Neural cell (in vitro differentiated cells): ENCODE data around the gene HAGHL. TPM values are rescaled to one million over a fixed set of nuclear protein-coding genes. Genes with fewer than 3 reads are reported as not detected.

ENCODE experiments used
- H2AFZ ChIP-seq: fragments of 200-600, 300-800 bp; sonication (generic), shearing (Covaris generic); 2 replicates; pipeline ENCODE4 v1.6.0; 2014; ENCODE audit warnings: low read depth, mild to moderate bottlenecking, antibody characterized with exemption, low read length, moderate library complexity
- H3F3A ChIP-seq: fragments of 200-600 bp; shearing (Covaris generic); 2 replicates; pipeline ENCODE4 v1.6.1; 2016; ENCODE audit warnings: mild to moderate bottlenecking, moderate library complexity, mixed read lengths, antibody characterized with exemption, low read length; ENCODE audit not compliant: insufficient read depth, poor library complexity, severe bottlenecking
- H3K27ac ChIP-seq: fragments of 200-600, 300-800 bp; sonication (generic), shearing (Covaris generic); 2 replicates; pipeline ENCODE4 v1.5.1; 2014; ENCODE audit warnings: mild to moderate bottlenecking, low read length, moderate library complexity
- H3K27me3 ChIP-seq: fragments of 300-800, 200-600 bp; sonication (generic), shearing (Covaris generic); 2 replicates; pipeline ENCODE4 v1.6.0; 2014; ENCODE audit warnings: mild to moderate bottlenecking, low read depth, low read length, moderate library complexity; ENCODE audit not compliant: insufficient read depth
- H3K36me3 ChIP-seq: fragments of 300-800, 200-600 bp; sonication (generic), shearing (Covaris generic); 2 replicates; pipeline ENCODE4 v1.5.1; 2014; ENCODE audit warnings: mild to moderate bottlenecking, antibody characterized with exemption, low read length, moderate library complexity; ENCODE audit not compliant: insufficient read depth
- H3K4me2 ChIP-seq: fragments of 300-800, 200-600 bp; sonication (generic), shearing (Covaris generic); 2 replicates; pipeline ENCODE4 v1.6.0; 2014; ENCODE audit warnings: mild to moderate bottlenecking, low read length
- H3K4me3 ChIP-seq: fragments of 300-800, 200-600 bp; sonication (generic), shearing (Covaris generic); 2 replicates; pipeline ENCODE4 v1.5.1; 2014; ENCODE audit warnings: mild to moderate bottlenecking, low read length, moderate library complexity
- H3K79me2 ChIP-seq: fragments of 200-600 bp; shearing (Covaris generic); replicated peaks from 2 replicates; pipeline ENCODE4 v1.6.0; 2014; ENCODE audit warnings: mild to moderate bottlenecking, low read length, moderate library complexity; ENCODE audit not compliant: insufficient read depth
- H3K9ac ChIP-seq: fragments of 300-800, 200-600 bp; sonication (generic), shearing (Covaris generic); 2 replicates; pipeline ENCODE4 v1.6.1; 2016; ENCODE audit warnings: mild to moderate bottlenecking, low read length, mixed read lengths
- H3K9me2 ChIP-seq: fragments of 200-600 bp; shearing (Covaris generic); 2 replicates; pipeline ENCODE4 v1.6.1; 2016; ENCODE audit warnings: mild to moderate bottlenecking, low read length, mixed read lengths; ENCODE audit not compliant: insufficient read depth
- H3K9me3 ChIP-seq: fragments of 200-600, 300-800 bp; sonication (generic), shearing (Covaris generic); 2 replicates; pipeline ENCODE4 v1.6.1; 2016; ENCODE audit warnings: mild to moderate bottlenecking, mixed run types, low read length, moderate library complexity, mixed read lengths
- H4K20me1 ChIP-seq: fragments of 200-600 bp; shearing (Covaris generic); 2 replicates; pipeline ENCODE4 v1.6.1; 2016; ENCODE audit warnings: mild to moderate bottlenecking, mixed run types; ENCODE audit not compliant: insufficient read depth
- EP300 ChIP-seq: fragments of 450-650 bp; conservative IDR thresholded peaks from 2 replicates; pipeline ENCODE4 v1.6.1; 2014; ENCODE audit warnings: antibody characterized with exemption, mild to moderate bottlenecking, moderate library complexity; ENCODE audit not compliant: poor library complexity, severe bottlenecking
- EZH2 ChIP-seq: fragments of 200-600, 300-800 bp; shearing (Covaris generic), sonication (generic); IDR thresholded peaks from 2 replicates; pipeline ENCODE4 v1.6.1; 2014; ENCODE audit warnings: antibody characterized with exemption, low read length, borderline replicate concordance, mild to moderate bottlenecking; ENCODE audit not compliant: insufficient read depth, poor library complexity, severe bottlenecking
- MXI1 ChIP-seq: fragments of 450-650 bp; conservative IDR thresholded peaks from 2 replicates; pipeline ENCODE4 v1.6.1; 2014; ENCODE audit warnings: antibody characterized with exemption, mild to moderate bottlenecking; ENCODE audit not compliant: poor library complexity, severe bottlenecking
- POLR2AphosphoS5 ChIP-seq: IDR thresholded peaks from 2 replicates; pipeline ENCODE4 v1.6.1; 2012
- RAD21 ChIP-seq: fragments of 450-650 bp; conservative IDR thresholded peaks from 2 replicates; pipeline ENCODE4 v1.6.1; 2014; ENCODE audit warnings: antibody characterized with exemption, mild to moderate bottlenecking, moderate library complexity
- SMC3 ChIP-seq: fragments of 450-650 bp; conservative IDR thresholded peaks from 2 replicates; pipeline ENCODE4 v1.6.1; 2014; ENCODE audit warnings: antibody characterized with exemption, mild to moderate bottlenecking, moderate library complexity; ENCODE audit not compliant: poor library complexity
- TAF1 ChIP-seq: IDR thresholded peaks from 2 replicates; pipeline ENCODE4 v1.6.1; 2012; ENCODE audit warnings: low read depth
- polyA plus RNA-seq: library from polyadenylated mRNA; depleted of rRNA; stranded (reverse); fragments of >200 nt; gene quantifications from 2 replicates; pipeline ENCODE4 v1.2.3, GENCODE V29; 2014
- TF ChIP-seq, protein P1 (sequence below): IDR thresholded peaks from 2 replicates; pipeline ENCODE4 v1.6.1; 2012; ENCODE audit warnings: borderline replicate concordance
- TF ChIP-seq, protein P2 (sequence below): fragments of 450-650 bp; IDR thresholded peaks from 2 replicates; pipeline ENCODE4 v1.5.1; 2014; ENCODE audit warnings: antibody characterized with exemption, mild to moderate bottlenecking, moderate library complexity; ENCODE audit not compliant: poor library complexity, severe bottlenecking

The HAGHL gene
- polyA plus RNA-seq, 1 donor from 2014 or later = 28.3 TPM

DNA sequence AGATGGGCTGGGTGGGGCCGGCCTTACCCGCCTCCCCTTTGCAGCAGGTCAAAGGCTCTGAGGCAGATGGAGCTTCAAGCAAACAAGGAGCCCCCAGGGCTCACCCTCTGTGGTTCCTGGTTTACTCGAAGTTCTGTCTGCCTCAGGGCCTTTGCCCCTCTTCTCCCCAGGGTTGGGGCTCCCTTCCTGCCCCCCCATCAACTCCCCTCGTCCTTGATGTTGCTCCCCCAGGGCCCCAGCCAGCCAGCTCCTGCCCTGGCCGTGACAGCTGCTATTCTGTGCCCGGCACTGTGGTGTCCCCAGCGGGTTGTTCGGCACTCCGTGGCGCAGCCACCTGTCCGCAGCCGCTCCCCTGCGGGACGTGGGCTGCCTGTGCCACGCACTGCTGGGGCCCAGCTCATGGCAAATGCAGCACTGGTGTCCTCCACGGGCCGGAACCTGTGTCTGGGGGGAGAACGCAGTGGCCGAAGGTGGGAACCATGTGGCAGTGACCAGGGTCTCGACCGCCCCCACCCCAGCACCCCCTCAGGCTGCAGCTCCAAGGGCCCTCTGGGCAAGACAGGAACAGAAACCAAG lies 16.3 kb upstream of the HAGHL start:
- no peaks in the 10 kb centered on the region for H3K27me3 ChIP-seq
- TF ChIP-seq RAD21 (no peak), TAF1 (no peak), MXI1 (no peak), POLR2AphosphoS5 (no peak), SMC3 (no peak), EP300 (no peak), EZH2 (no peak)
- TF ChIP-seq, protein P1, sequence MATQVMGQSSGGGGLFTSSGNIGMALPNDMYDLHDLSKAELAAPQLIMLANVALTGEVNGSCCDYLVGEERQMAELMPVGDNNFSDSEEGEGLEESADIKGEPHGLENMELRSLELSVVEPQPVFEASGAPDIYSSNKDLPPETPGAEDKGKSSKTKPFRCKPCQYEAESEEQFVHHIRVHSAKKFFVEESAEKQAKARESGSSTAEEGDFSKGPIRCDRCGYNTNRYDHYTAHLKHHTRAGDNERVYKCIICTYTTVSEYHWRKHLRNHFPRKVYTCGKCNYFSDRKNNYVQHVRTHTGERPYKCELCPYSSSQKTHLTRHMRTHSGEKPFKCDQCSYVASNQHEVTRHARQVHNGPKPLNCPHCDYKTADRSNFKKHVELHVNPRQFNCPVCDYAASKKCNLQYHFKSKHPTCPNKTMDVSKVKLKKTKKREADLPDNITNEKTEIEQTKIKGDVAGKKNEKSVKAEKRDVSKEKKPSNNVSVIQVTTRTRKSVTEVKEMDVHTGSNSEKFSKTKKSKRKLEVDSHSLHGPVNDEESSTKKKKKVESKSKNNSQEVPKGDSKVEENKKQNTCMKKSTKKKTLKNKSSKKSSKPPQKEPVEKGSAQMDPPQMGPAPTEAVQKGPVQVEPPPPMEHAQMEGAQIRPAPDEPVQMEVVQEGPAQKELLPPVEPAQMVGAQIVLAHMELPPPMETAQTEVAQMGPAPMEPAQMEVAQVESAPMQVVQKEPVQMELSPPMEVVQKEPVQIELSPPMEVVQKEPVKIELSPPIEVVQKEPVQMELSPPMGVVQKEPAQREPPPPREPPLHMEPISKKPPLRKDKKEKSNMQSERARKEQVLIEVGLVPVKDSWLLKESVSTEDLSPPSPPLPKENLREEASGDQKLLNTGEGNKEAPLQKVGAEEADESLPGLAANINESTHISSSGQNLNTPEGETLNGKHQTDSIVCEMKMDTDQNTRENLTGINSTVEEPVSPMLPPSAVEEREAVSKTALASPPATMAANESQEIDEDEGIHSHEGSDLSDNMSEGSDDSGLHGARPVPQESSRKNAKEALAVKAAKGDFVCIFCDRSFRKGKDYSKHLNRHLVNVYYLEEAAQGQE = no peak
- TF ChIP-seq, protein P2, sequence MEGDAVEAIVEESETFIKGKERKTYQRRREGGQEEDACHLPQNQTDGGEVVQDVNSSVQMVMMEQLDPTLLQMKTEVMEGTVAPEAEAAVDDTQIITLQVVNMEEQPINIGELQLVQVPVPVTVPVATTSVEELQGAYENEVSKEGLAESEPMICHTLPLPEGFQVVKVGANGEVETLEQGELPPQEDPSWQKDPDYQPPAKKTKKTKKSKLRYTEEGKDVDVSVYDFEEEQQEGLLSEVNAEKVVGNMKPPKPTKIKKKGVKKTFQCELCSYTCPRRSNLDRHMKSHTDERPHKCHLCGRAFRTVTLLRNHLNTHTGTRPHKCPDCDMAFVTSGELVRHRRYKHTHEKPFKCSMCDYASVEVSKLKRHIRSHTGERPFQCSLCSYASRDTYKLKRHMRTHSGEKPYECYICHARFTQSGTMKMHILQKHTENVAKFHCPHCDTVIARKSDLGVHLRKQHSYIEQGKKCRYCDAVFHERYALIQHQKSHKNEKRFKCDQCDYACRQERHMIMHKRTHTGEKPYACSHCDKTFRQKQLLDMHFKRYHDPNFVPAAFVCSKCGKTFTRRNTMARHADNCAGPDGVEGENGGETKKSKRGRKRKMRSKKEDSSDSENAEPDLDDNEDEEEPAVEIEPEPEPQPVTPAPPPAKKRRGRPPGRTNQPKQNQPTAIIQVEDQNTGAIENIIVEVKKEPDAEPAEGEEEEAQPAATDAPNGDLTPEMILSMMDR = no peak
- peak overlapping the region; percentile 75 for H3K4me2 ChIP-seq
- H3K9ac ChIP-seq = peak overlapping the region; percentile 94
- no peak overlapping the region for H2AFZ ChIP-seq
- peaks cover 5% of the 10 kb centered on the region for H3F3A ChIP-seq
- H3K79me2 ChIP-seq = peaks cover 11% of the 10 kb centered on the region
- H3K9me2 ChIP-seq = no peaks in the 10 kb centered on the region
- H3K27ac ChIP-seq = peak overlapping the region; percentile 99
- peak overlapping the region; percentile 70 for H3K4me3 ChIP-seq
- no peaks in the 10 kb centered on the region for H3K36me3 ChIP-seq
- H4K20me1 ChIP-seq = no peaks in the 10 kb centered on the region
- no peaks in the 10 kb centered on the region for H3K9me3 ChIP-seq

DNA sequence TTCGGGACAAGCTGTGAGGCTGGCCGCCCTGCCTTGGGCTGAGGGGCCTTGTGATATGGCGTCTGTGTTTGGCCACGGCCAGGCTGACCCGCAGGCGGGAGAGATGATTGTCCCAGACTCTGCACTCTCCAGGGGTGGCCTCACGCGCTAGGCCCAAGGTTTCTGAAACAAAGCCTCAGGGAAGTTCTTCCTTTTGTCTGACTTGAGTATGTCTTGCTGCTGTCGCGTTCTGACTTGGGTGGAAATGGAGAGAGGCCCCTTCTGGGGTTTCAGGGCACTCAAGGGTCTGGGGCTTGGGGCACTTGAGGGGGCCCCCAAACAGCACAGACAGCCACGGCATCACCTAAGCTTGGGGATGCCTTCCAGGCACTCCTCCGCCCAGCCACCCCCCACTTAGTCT lies 15.8 kb upstream of the HAGHL start:
- Histone ChIP-seq H3K9me3 (no peaks in the 10 kb centered on the region), H3K9me2 (no peaks in the 10 kb centered on the region), H3K36me3 (no peaks in the 10 kb centered on the region), H3K4me3 (peak overlapping the region; percentile 70), H3K27ac (peak overlapping the region; percentile 99), H2AFZ (no peak overlapping the region), H3K27me3 (no peaks in the 10 kb centered on the region), H3K9ac (peak overlapping the region; percentile 94), H3F3A (peaks cover 5% of the 10 kb centered on the region), H3K4me2 (peak overlapping the region; percentile 75), H4K20me1 (no peaks in the 10 kb centered on the region), H3K79me2 (peaks cover 11% of the 10 kb centered on the region)
- TF ChIP-seq, protein P2 = no peak
- no peak for TF ChIP-seq RAD21
- TF ChIP-seq, protein P1 = no peak
- no peak for TF ChIP-seq MXI1
- no peak for TF ChIP-seq EZH2
- no peak for TF ChIP-seq SMC3
- TF ChIP-seq TAF1 = no peak
- TF ChIP-seq POLR2AphosphoS5 = no peak
- TF ChIP-seq EP300 = no peak
